DMS114 treated with DMSO at 0.1 percent for 48 hours (cell line): ENCODE data around the gene RIMBP2.
"Not testable (repeated sequence)": the region's sequence is repeated elsewhere in the genome, so short reads cannot be mapped to it uniquely, and the experiment has no call there.

Experiments used
- DNase-seq: peaks from one replicate; lab custom pipeline; 2025; ENCODE audit not compliant: unreplicated experiment; lab: John Stamatoyannopoulos, UW

The RIMBP2 gene

GRCh38 chr12:130609966-130610365 lies 106.1 kb downstream of the RIMBP2 start:
- DNase-seq: no peak

- no peak for DNase-seq
Measured at GRCh38 chr12:130608831-130609230, 107.3 kb downstream of the RIMBP2 start.

DNA sequence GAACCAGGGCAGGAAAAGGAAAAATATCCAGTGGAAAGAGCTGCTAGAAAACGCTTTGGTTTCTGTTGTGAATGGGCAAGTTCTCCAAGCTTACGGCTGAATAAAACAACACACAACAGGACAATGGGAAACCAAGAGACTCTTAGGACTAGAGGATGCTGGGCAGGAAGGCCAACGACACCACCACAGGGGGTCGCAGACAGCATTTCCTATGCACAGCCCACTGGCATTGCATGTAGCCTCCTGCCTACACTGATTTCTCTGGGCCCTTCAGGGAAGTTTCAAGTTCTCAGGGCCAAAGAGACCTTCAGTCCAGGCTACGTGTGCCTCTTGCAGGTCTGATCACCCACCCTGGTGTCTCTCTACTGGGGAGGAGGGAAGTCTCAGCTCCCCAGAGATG lies 108.0 kb downstream of the RIMBP2 start:
- no peak for DNase-seq

DNA sequence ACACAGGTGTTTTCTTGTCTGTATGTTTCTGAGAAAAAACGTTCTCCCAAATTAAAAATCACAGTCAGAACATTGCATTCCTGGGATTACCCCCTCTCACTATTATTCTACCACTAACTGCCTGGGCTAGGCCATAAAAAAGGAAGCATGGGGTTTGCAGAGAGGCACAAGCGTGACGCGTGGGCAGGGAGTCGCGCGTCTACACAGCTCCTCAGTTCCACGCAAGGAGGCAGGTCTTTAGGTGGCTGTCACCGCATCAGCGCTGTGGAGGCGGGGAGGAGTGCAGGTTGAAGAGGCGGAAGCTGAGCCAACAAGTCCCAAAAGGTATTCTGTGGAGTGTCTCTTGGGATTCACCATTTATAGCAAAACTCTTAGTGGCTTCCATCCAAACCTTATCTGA lies 109.9 kb downstream of the RIMBP2 start:
- DNase-seq: no peak

GRCh38 chr12:130603396-130603965 lies 112.6 kb downstream of the RIMBP2 start:
- no peak for DNase-seq

GRCh38 chr12:130602251-130602650 lies 113.8 kb downstream of the RIMBP2 start:
- no peak for DNase-seq

DNA sequence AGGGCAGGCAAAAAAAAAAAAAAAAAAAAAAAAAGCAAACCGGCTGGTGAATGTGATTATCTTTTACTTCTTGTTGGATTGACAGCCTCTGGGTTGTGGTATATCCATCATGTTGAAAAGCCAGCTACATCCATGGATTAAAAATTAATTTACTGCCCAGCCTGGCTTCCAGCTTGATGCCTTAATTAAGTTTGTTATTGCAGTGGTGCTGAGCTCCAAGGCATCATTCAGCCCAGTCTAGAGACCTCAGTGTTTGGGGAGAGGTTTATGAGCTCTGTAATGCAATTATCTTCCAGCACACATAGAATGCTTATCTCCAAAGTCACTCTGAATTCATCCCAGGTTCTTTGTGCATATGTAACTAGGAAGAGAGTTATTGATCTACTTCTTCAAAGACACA lies 114.8 kb downstream of the RIMBP2 start:
- DNase-seq: no peak

DNA sequence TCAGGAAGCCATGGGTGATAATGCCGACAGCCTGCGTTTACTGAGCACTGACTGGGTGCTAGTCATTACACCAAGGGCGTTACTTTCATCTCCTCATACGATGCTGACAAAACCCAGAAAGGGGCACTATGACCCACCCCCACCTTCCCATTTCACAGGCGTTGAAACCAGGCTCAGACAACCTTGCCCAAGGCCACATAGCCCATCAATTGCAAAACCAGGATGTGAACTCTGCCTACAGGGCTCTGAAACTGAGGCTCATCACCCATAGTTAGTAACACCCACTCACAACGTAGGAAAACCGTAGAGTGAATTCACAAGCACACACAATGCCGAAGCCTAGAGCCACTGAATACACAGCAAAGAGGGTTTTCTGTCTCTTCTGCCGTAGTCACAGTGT lies 119.9 kb downstream of the RIMBP2 start:
- DNase-seq: no peak

- DNase-seq: no peak
Measured at GRCh38 chr12:130595566-130595965, 120.5 kb downstream of the RIMBP2 start.

DNA sequence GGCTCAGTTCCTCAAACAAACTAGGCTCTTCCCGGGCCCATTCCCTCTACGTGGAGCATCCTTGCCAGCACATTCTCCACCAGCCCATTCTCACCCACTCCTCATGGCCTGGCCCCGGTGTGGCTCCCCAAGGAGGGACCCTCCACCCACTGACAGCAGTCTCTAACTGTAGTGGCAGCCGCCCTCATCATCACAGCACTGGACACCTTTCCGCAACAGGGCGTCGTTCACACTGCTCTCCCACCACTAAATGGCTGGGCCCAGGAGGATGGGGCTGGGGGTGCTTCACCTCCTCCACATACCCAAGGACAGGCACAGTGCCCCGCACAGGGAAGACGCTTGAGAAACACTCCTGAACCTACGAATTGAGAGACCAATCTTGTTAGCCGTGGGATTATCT lies 123.0 kb downstream of the RIMBP2 start:
- no peak for DNase-seq

- no peak for DNase-seq
Measured at GRCh38 chr12:130592641-130593040, 123.5 kb downstream of the RIMBP2 start.

DNA sequence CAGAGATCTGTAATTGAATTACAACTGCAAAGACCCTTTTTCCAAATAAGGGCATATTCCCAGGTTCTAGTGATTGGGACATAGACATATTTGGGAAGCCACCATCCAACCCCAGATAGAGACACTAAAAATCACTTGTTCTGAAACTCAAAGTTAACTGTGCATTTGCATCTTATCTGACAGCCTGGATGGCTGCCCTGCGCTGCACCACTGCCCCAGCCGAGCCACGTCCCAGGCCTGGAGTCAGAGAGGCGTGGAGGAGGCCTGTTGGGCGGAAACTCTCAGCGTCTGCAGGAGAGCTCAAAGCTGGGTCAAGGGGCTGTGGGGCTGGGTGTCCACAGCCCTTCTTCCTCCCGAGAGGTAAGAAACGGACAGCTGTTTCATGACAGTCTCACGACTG lies 124.4 kb downstream of the RIMBP2 start:
- DNase-seq: no peak

DNA sequence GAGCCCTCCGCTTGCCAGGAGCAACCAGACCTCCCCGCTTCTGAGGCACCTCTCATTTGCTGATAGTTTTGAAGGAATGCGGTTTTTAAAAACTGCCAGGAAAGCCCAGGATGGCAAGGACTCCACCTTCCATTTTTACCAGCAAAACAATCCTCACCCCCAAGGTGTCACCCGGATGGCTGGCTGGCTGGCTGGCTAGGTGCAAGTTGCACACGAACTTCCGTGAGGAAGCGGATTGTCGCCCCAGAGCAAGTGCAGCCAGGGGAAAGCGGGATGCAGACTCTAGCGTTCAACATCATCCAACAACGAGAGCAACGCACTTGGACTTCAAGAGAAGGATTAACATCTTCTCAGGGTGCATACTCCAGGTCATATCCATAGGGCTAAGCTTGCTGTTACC lies 125.4 kb downstream of the RIMBP2 start:
- no peak for DNase-seq

- no peak for DNase-seq
Measured at GRCh38 chr12:130589540-130590317, 126.4 kb downstream of the RIMBP2 start.

DNA sequence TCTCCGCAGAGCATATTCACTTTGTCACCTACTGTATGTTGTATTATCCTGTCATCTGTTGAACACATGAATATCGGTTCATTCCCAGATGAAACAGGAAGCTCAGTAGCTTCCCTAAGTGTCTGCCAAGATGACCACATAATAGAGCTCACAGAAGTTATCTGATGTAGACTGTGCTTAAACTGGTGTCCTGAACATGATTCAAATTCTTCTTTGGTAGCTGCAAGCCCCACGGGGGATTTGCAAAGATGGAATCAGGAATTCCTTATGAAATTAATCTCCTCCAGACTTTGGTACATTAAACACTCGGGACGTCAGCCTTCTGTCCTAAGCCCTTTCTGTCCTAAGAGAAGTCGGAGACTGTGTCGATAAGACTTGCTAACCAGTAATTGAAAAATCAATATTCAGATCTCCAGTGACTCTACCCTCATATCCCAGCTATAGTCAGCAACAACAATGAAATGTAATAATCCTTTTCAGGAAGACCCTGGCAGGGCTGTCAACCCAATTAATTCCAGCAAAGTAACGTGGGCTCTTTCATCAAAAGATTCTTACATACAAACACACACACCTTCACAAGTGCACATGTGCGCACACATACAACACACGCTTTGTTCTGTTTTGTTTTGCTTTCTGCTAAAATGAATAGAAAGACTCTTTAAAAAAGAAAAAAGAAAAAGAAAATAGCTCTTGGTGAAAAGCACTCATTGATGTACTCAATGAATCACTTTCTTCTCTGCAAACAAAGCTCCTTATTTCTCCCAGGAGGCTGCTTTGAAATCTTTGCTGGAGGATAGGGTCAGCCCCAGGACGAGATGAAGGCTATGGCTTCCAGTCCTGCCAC lies 127.2 kb downstream of the RIMBP2 start:
- DNase-seq: no peak

DNA sequence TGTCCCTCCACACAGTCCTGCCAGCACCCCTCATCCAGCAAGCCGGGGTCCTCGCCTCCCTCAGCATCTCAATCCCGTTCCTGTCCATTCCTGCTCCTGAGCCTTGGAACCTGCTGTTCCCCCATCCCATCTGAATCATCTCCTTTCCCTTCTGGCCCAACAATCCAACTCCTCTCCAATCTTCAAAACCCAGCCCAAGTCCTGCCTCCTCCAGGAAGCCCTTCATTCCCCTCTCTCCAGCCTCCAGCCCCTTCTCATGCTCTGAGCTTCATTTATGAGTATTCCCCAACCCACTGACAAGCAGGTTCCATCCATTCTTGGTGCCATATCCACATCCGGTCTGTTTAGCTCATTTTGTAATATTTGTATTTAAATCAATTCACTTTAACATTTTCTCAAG lies 128.1 kb downstream of the RIMBP2 start:
- no peak for DNase-seq

GRCh38 chr12:130584475-130584874 lies 131.6 kb downstream of the RIMBP2 start:
- DNase-seq: not testable (repeated sequence)

DNA sequence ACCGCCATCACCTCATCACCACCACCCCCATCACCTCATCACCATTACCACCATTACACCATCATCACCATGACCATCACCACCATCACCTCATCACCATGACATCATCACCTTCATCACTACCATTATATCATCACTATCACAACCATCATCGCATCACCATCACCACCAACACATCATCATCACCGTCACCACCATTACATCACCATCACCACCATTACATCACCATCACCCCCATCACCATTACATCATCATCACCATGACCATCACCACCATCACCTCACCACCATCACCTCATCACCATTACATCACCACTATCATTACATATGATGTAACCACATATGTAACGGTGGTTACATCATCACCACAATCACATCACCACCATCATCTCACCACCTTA lies 132.3 kb downstream of the RIMBP2 start:
- no peak for DNase-seq

GRCh38 chr12:130583317-130583716 lies 132.8 kb downstream of the RIMBP2 start:
- no peak for DNase-seq

DNA sequence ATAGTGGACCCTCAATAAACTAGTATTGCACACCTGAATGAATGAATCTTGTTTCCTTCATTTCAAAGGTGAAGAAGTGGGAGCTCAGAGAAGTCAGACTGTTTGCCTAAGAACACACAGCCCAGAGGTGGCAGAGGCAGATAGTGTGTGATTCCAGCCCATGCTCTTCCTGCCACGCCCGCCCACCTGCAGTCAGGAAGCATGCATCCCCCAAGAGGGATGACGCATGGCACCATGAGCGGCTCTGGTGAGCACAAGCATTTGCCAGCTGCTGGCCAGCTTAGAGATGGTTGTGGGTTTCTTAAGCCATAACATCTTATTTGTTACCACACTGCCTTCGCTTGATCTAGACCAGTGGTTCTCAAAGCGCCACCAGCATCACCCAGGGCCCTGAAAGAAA lies 133.8 kb downstream of the RIMBP2 start:
- no peak for DNase-seq

- DNase-seq: no peak
Measured at GRCh38 chr12:130581782-130582181, 134.3 kb downstream of the RIMBP2 start.

- DNase-seq: no peak
Measured at GRCh38 chr12:130579231-130579630, 136.9 kb downstream of the RIMBP2 start.
